ENCODE data around the gene ZNF628. TPM values are rescaled to one million over a fixed set of nuclear protein-coding genes. Genes with fewer than 3 reads are reported as not detected.

The ZNF628 gene
- total and polyA plus RNA-seq, 2 of the 8 experiments (the other 6 are each of a cell fraction or from before 2014, with no cell fraction given), result 1.7 to 10.8 TPM

DNA sequence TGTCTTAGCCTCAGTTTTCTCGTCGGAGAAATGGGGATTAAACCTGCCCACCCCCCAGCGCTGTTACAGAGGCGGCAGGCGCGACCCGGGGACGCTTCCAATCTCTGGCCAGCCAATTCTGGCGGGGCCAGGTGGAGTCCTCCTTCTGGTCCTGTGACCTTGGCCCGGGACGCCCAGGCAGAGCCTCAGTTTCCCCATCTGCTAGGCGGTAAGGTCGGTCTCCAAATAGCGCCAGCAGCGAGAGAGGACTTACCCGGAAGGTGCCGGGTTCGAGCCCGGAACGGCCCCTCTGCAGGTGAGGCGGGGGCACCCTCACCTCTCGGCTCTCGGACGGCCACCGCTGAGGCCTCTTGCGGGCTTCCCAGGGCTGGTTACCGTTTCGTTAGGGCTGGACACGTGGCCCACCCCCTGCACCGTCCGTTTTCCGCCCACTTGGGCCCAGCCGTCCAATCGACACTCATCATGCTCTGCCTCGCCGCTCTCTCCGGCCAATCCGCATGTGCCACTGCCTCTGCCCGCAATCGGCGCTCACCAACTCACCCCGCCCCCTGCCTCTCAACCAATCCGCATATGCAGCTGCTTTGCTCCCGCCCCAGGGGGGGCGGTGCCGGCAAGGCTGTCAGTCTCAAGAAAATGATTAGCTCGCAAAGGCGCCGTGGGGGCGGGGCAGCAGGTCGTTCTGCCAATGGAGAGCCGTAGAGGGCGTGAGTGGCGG lies 15.0 kb upstream of the ZNF628 start, which contains the start of gene ISOC2:
Gene ISOC2, minus strand, starts transcription at position 384 of the 715 bp plus-strand sequence. CDS start 5,156 bp downstream, outside the sequence.
- peaks cover 2 to 4% of the 10 kb centered on the region in 2 experiments for H4K20me1 ChIP-seq (replicated peaks in 1 of 2; ENCODE audit: control insufficient read depth in 1 of 2, insufficient read depth in 2 of 2, low read length in 2 of 2)
- H2AK5ac ChIP-seq (ENCODE audit: low read depth, low read length), result no peak within 1 kb of the TSS
- peak within 1 kb of the TSS; percentile 73 for H4K5ac ChIP-seq (ENCODE audit: insufficient read length, low read depth, low read length)
- peak within 1 kb of the TSS; percentile 61 to 64 for H3K4me2 ChIP-seq (ENCODE audit: insufficient read depth in 1 of 2, low read depth in 2 of 2, low read length in 2 of 2)
- ChIA-PET POLR2A (ENCODE audit: partially characterized antibody) (interaction anchor here (0.5 to 1.5 kb wide), 7 partner anchors 8 to 112 kb away, joined by 3 to 5 read pairs (median 3); partner anchors contain the start of genes UBE2S and ZNF628), CTCF (ENCODE audit: partially characterized antibody) (interaction anchor here (0.7 to 1.7 kb wide), 3 partner anchors 43 to 301 kb away, joined by 3 to 7 read pairs (median 3); no protein-coding TSS in a partner anchor)
- peak within 1 kb of the TSS; percentile 95; the same call in 1 of the 2 replicates for H2BK5ac ChIP-seq (ENCODE audit: low read depth, low read length)
- peak within 1 kb of the TSS; percentile 58 to 81 (median 74) for H3K4me3 ChIP-seq (ENCODE audit: extremely low read depth in 1 of 4, insufficient read depth in 2 of 4, low read depth in 3 of 4, low read length in 4 of 4)
- H2BK12ac ChIP-seq (ENCODE audit: low read depth, low read length), result peak within 1 kb of the TSS; percentile 12; the same call in 1 of the 2 replicates
- H3K79me1 ChIP-seq (ENCODE audit: low read depth, low read length), result peaks cover 13% of the 10 kb centered on the region
- DNase-seq (ENCODE audit: low read depth in 1 of 2, low spot score in 2 of 2), result peak; percentile 100
- H3K27me3 ChIP-seq (replicated peaks in 1 of 4; ENCODE audit: control insufficient read depth in 3 of 4, extremely low read depth in 1 of 4, insufficient read depth in 3 of 4, low read length in 3 of 4), result no peaks in the 10 kb centered on the region; a peak in 1 of 7 replicates
- no peak within 1 kb of the TSS for H2AFZ ChIP-seq (ENCODE audit: low read length)
- H2BK20ac ChIP-seq (ENCODE audit: low read length), result peak within 1 kb of the TSS; percentile 72; the same call in 1 of the 2 replicates
- peaks cover 1% of the 10 kb centered on the region; the same call in 1 of the 2 replicates for H3K23me2 ChIP-seq (ENCODE audit: low read depth, low read length)
- H3K14ac ChIP-seq (ENCODE audit: insufficient read length), result no peak within 1 kb of the TSS
- H3K4me1 ChIP-seq (replicated peaks in 1 of 4; ENCODE audit: control insufficient read depth in 3 of 4, insufficient read depth in 4 of 4, low read length in 3 of 4), result peaks cover 3 to 25% (median 16%) of the 10 kb centered on the region in 4 experiments
- peak within 1 kb of the TSS; percentile 22 for H4K8ac ChIP-seq (ENCODE audit: extremely low read depth, insufficient read depth, low read length)
- peak within 1 kb of the TSS; percentile 78 for H3K18ac ChIP-seq (ENCODE audit: extremely low read depth, low read length)
- 0 out of 8 replicates have a peak, but pooled peaks cover 0 to under 1% (median 0%) of the 10 kb centered on the region in 4 experiments for H3K36me3 ChIP-seq (ENCODE audit: control insufficient read depth in 2 of 4, insufficient read depth in 4 of 4, low read length in 3 of 4)
- H3K79me2 ChIP-seq (ENCODE audit: control insufficient read depth in 1 of 2, insufficient read depth in 2 of 2, low read length in 2 of 2), result peaks cover 0 to 13% of the 10 kb centered on the region in 2 experiments; a peak in 2 of 4 replicates
- WGBS, 2 experiments (ENCODE audit: extremely low coverage in 1 of 2, insufficient coverage in 1 of 2, insufficient read length in 1 of 2, insufficient replicate concordance in 2 of 2, low coverage in 1 of 2, low lambda C conversion rate in 2 of 2, missing lambda C conversion rate in 1 of 2), result 1% methylated on average over 49 of the region's 54 CpGs; no CpG with 5 or more reads in 1 of the 2 experiments
- peak within 1 kb of the TSS; percentile 55; the same call in 1 of the 2 replicates for H3K27ac ChIP-seq (ENCODE audit: low read depth, low read length)
- H3K56ac ChIP-seq (replicated peaks; ENCODE audit: insufficient read length, low read depth, low read length), result no peak within 1 kb of the TSS
- H2BK120ac ChIP-seq (replicated peaks; ENCODE audit: low read depth, low read length), result no peak within 1 kb of the TSS
- H3K9me3 ChIP-seq (ENCODE audit: insufficient read depth in 2 of 2, low read depth in 1 of 2, low read length in 1 of 2), result no peaks in the 10 kb centered on the region
- FAIRE-seq, result peak; percentile 84
- peak within 1 kb of the TSS in 3 of 4 experiments; percentile 59 to 86 (median 62); a peak in 6 of 7 replicates for H3K9ac ChIP-seq (replicated peaks in 1 of 4; ENCODE audit: extremely low read depth in 1 of 4, low read depth in 3 of 4, low read length in 3 of 4)
- peak within 1 kb of the TSS; percentile 9 for H4K91ac ChIP-seq (replicated peaks; ENCODE audit: insufficient read length, low read length)
- H3K23ac ChIP-seq (ENCODE audit: insufficient read length), result no peak within 1 kb of the TSS
- peak within 1 kb of the TSS; percentile 40 for H3K4ac ChIP-seq (replicated peaks; ENCODE audit: insufficient read length, low read depth, low read length)
- no peak within 1 kb of the TSS for H2BK15ac ChIP-seq (ENCODE audit: low read length)
- TF ChIP-seq RBBP5 (IDR thresholded peaks at IDR 0.05; ENCODE audit: borderline replicate concordance, low read depth, low read length), result no peak
- TF ChIP-seq, protein P1, sequence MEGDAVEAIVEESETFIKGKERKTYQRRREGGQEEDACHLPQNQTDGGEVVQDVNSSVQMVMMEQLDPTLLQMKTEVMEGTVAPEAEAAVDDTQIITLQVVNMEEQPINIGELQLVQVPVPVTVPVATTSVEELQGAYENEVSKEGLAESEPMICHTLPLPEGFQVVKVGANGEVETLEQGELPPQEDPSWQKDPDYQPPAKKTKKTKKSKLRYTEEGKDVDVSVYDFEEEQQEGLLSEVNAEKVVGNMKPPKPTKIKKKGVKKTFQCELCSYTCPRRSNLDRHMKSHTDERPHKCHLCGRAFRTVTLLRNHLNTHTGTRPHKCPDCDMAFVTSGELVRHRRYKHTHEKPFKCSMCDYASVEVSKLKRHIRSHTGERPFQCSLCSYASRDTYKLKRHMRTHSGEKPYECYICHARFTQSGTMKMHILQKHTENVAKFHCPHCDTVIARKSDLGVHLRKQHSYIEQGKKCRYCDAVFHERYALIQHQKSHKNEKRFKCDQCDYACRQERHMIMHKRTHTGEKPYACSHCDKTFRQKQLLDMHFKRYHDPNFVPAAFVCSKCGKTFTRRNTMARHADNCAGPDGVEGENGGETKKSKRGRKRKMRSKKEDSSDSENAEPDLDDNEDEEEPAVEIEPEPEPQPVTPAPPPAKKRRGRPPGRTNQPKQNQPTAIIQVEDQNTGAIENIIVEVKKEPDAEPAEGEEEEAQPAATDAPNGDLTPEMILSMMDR (IDR thresholded peaks at IDR 0.05; ENCODE audit: control extremely low read depth in 1 of 3, insufficient read depth in 1 of 3, low read depth in 1 of 3, low read length in 3 of 3), result no peak
- TF ChIP-seq KDM1A (IDR thresholded peaks at IDR 0.05; ENCODE audit: borderline replicate concordance, low read length), result peak; percentile 100
- no peak for TF ChIP-seq CHD1 (IDR thresholded peaks at IDR 0.05; ENCODE audit: low read depth, low read length)
- TF ChIP-seq YY1 (IDR thresholded peaks at IDR 0.05; ENCODE audit: low read depth, low read length), result no peak
- TF ChIP-seq, protein P2, sequence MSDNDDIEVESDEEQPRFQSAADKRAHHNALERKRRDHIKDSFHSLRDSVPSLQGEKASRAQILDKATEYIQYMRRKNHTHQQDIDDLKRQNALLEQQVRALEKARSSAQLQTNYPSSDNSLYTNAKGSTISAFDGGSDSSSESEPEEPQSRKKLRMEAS (IDR thresholded peaks at IDR 0.05), result peak; percentile 91
- no peak for TF ChIP-seq BACH1 (IDR thresholded peaks at IDR 0.05; ENCODE audit: low read length)
